HG03064 (cell line): Measurements from ENCODE around the gene SPATA6L.
"Not testable (repeated sequence)": the region's sequence is repeated elsewhere in the genome, so short reads cannot be mapped to it uniquely, and the experiment has no call there.

Experiments
- ATAC-seq: cut with Tn5 transposase; IDR thresholded peaks from one replicate; pipeline ENCODE4 v1.9.1; 2021; ENCODE audit warnings: low read depth; ENCODE audit not compliant: unreplicated experiment

Gene SPATA6L

DNA sequence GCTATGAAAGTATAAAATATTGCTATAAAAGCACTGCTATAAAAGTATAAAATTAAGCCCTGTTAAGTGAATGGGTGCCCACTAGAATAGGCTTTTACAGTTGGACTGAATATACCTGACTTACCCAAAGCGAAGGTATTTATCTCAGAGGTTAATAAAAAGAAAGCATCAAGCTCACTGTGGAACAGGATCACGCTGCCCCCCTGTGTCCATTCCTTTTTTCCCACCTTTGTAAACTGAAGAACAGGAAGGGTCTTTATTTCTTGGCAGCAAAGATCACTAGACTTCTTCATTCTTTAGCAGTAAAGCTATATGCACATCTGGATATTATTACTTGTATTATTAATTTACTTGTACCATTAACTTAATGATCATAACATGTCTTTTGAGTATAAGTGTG, 26.3 kb downstream of the SPATA6L start:
- ATAC-seq = no peak

DNA sequence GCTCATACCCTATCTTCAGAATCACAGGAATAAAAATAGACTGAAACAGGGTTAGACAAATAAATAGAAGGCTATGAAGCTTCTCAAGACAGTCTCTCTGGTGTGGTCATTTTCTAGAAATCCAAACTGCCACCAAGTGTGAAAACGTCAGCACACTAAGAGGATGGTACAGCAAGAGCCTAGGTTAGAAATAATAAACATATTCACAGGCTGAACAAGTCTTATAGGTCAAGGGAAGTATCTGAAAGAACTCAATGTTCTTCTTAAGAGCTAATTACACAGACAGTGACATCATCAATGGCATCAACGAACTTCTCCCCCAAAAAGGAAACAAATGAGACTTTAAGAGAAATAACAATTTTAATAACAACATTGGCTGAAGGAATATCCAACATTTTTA, 26.9 kb downstream of the SPATA6L start:
- ATAC-seq = no peak

DNA sequence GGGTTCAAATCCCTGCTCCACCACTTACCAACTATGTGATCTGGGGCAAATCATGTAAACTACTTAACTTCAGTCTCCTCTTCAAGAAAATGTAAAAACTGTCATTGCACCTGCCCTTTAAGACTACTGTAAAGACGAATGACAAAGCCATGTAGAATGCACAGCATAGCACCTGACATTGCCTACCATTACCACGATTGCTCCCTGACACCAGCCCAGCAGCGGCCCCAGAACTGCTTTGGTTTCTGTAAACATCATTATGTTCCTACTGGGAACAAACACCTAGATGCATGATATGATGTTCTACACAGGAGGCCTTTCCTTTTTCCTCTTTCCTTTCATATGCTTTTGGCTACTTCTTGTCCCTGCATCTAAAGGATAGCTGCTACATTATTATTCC, 27.3 kb downstream of the SPATA6L start:
- ATAC-seq = no peak

DNA sequence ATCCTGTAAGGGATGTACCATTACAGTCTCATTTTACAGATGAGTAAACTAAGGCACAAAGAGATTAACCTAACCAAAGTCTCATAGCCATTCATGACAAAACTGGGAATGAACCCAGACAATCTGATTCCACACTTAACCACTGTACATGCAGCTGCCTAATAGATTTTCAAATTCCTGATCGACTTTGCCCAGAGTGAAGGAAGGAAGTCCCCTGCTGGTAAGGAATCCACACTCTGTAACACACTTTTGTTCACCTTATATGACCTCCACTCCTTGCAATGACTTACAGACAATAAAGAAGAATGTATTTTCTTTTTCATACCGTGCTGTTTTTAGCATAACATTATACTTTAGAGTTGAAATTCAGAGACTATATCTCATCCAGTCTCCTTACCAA, 35.4 kb downstream of the SPATA6L start:
- no peak for ATAC-seq

DNA sequence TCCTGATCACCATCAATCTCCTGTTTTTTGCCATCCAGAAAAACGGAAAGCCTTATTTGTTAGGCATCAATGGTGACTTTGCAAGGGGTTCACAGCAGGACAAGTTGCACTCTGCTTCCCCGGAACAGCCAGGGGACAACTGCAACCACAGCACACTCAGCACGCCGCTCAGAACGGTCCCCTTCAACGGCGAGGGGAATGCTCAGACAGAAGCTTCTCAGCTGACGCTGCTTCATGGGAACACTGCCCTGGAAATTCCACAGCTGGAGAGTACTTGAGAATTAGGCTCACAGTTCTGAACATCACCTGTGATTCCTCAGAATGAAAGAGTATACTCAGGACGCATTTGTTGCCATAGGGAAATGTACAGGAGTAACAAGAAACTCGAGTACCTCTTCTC, 44.3 kb downstream of the SPATA6L start:
- no peak for ATAC-seq

DNA sequence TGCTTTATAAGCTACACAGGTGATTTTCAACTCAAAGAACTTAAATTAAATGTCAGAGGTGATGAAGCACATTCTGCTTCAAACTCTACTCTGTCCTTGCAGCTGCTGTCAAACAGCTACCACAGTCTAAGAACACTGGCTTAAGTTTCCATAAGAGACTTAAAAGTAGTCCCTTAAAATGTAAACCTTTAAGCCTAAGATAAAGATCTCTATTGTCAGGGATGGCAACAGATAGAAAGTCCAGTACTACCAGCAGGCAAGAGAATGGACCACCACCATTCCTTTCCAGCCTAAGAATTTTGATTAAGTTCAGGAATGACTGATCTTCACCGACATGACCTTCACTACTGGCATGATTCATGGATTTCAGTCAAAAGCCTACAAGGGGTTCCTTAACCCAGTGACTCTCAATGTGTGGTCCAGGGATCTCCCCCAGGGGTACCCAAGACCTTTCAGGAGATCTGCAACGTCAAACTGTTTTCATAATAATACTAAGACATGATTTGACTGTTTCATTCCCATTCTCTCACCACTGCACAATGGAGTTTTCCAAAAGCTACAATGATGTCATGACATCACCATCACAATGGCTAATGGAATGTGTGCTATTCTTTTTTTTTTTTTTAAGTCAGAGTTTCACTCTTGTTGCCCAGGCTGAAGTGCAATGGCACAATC, 45.3 kb downstream of the SPATA6L start:
- no peak for ATAC-seq

DNA sequence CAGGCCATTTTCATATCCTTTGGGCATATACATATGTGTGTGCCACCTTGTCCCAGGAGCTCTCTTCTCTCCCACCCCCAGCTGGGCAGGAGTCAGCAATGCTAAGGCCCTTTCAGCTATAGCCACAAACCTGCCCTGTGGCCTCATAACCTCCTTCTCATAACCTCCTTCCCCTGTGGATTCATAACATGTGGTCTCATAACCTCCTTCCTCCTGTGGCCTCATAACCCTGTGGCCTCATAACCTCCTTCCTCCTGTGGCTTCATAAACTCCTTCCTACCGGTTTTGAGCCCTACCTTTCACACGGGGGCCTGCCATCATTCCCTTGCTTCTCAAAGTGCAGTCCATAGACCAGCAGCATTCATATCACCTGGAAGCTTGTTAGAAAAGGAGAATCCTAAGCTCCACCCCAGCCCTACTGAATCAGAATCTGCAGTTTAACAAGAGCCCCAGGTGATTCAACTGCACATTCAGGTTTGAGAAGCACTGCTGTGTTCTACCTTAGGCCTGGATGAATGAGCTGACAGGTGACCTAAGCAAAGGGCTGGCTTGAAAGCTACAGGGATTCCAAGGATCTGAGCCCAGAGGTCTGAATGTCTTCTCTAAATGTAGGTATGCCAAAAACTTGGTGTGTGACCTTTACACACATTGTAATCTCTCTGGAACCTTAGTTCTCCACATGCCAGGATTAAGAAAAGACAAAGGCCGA, 46.1 kb downstream of the SPATA6L start:
- ATAC-seq = no peak

DNA sequence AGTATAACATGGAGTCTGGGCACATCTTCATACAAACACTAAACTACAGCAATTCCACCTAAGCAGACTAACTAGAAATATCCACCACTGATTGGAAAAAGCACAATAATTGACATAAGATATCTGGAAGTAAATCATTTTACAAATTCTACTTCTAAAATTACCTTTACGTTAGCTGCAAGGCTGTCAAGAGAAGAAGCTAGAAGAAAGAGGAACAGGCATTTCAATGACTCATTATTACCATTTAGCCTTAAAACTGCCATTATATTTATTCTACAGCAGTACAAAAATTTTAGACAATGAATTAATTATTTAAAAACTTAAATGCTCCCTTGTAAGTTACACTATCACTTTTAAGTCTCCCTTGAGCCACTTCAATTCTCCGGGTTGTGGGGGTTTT, 47.6 kb downstream of the SPATA6L start:
- no peak for ATAC-seq

DNA sequence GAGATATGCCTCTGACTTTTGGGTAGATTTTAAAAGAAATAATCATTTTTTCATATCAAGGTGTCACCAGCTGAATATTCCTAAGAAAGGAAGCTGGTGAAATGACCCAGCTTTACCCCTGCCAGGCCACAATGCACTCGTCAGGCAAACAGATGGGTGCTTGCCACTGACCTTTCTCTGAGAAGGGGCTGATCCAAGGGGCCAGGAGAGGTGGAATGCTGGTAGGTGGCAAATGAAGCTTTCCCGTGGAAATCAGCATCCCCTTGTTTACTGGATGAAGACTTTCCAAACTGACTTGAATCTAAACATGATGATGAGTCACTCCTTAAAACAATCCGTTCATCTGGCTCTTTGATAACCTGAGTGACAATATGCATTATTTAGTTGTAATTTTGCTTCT, 48.5 kb downstream of the SPATA6L start:
- no peak for ATAC-seq

DNA sequence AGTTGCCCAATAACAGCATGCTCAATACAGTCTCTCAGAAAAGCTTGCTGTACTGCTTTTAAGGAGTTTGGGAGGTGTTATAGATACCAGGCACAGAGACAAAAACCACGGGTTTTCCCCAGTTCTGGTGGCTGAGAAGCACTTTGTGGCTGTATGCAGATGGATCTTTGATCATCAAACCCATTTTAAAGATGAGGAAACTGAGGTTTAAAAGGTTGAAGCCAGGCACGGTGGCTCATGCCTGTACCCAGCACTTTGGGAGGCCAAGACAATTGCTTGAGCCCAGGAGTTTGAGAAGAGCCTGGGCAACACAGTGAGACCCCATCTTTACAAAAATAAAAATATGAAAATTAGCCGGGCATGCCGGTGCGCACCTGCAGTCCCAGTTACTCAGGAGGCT, 50.5 kb downstream of the SPATA6L start:
- ATAC-seq = no peak

DNA sequence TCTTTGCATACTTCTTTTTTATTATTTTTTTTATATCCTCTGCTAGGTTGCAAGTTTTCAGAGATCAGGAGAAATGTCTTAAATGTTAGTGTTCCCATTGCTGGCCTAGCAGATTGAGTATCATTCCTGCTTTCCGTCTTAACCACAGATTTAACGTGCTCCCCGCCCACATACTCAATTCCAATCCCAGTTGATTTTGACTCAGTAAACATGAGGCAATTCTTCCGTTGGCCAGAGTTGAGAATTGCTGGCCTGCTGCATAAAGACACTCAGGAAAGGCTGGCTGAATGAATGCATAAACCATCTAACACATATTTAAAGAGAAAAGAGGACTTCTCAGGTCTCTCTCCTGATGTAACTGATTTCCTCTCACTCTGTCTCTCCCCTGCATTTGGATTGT, 51.0 kb downstream of the SPATA6L start:
- ATAC-seq = no peak

DNA sequence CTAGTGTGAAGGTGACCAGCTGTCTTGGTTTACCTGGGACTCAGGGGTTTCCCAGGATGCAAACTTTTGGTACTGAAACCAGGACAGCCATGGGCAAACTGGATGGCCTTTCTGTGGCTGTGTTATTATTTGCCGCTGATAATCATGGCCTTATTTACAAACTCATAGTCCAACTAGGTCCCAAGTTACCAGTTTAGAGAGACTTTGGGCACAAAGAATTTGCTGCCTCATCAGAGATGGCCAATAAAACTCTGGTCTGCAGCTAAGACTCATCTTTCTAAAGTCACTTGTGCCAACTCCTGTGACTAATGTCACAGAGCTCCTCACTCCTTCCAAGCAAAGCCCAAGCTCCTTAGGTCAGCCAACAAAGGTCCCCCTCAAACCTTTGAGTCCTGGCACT, 51.7 kb downstream of the SPATA6L start:
- no peak for ATAC-seq

DNA sequence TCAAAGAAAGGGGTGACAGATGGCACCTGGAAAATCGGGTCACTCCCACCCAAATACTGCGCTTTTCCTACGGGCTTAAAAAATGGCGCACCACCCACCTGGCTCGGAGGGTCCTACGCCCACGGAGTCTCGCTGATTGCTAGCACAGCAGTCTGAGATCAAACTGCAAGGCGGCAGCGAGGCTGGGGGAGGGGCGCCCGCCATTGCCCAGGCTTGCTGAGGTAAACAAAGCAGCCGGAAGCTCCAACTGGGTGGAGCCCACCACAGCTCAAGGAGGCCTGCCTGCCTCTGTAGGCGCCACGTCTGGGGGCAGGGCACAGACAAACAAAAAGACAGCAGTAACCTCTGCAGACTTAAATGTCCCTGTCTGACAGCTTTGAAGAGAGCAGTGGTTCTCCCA, 60.2 kb downstream of the SPATA6L start:
- not testable (repeated sequence) for ATAC-seq

DNA sequence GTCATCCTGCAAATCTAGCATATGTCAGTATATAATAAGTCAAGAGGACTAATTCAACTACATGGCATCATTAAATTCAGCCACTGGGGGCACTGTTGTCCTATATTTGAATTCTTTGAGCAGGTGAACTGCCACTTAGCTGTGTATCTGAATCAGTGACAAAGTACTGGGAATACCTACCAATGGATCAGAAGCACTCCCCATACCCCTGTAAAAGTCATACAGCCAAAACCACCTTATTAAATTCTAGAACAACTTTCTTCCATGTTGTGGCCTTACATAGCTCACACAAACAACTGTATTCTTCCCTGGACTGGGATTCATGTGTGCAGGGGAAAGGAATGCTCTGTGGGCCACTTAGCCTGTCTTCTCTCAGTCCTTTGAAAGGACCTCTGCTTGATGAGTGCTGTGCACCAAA, 61.6 kb downstream of the SPATA6L start:
- peak; percentile 73 for ATAC-seq

DNA sequence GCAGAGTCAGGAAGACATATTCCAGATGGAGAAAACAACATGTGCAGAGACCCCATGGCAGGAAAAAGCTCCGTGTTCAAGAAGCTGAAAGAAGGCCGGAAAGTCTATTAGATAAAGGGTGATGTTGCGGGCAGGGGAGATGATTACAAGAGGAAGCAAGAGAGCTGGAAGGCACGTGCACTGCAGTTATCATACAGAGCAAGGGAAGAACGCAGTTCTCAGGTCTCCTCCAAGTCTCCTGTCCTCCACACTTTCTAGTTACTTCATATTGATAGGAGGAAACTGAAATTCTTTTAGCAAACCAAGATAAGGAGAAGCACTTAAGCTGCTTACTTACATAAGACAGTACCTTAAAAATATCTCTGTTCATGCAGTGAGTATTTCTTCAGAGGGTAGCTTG, 62.5 kb downstream of the SPATA6L start:
- ATAC-seq = no peak

DNA sequence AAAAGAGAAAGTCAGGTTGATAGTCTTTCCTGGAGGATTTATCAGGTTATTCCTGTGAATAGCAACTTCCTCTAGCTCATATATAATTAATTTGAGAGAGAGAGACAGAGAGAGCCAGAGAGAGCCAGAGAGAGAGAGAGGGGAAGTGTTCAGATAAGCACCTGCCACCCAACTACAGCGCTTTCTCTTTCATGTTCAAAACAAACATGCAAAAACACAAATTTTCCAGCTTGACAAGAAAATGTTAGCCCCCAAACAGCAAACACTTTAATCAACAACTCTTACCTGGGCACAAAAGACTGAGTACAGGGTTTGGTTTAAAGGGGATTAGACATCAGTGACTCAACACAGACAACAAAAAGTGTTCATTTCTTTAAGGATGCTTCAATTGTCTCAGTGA, 65.9 kb downstream of the SPATA6L start:
- ATAC-seq = no peak

DNA sequence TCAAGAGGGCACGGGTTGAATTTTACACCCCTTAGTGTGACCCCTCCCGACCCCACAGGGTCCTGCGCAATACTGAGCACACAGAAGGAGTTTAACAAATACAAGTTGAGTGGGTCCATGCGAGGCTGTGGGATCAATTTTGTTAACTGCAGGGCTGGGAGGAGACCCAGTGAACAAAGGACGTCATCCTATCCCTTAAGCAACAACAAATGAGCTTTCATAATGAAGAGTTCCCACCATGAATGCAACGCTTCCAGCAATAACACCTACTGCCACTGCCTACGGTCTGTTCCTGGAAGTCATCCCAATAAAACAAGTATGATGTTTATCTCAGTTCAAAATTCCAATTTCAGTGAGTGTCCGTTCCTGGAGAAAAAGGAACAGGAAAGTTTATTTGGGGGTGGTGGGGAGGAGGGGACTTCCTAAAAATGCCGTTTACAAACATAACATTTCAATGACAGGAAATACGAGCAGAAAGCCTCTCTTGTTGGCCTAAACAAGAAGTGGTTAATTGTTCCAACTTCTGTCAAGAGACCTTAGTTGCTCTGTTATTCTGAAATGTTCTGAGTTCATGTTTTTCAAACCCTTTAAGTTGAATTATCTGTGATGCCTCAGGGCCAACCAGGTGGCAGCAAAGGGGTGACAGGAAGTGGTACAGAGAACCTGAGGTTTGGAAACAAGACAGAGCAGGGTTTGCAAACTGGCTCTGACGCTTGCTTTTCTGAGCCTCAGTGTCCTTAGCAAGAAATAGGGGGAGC, 69.9 kb downstream of the SPATA6L start:
- no peak for ATAC-seq

DNA sequence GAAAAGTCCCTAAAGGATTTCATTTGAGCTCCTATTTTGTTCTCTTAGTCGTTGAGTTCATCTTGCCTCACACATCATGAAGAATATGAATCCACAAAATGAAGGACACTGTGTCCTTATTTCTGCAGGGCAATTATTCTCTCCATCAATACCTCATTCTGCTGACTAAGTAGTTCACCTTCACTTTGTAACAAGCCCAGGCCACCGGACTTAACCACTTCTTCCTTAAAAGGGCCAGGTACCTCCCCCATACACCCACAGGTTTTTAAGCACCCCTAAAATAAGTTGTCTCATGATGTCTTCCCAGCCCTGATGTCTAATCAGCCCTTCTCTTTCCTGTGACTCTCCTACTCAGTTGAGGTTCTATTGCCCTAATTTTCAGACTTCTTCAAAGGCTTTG, 71.3 kb downstream of the SPATA6L start:
- no peak for ATAC-seq

DNA sequence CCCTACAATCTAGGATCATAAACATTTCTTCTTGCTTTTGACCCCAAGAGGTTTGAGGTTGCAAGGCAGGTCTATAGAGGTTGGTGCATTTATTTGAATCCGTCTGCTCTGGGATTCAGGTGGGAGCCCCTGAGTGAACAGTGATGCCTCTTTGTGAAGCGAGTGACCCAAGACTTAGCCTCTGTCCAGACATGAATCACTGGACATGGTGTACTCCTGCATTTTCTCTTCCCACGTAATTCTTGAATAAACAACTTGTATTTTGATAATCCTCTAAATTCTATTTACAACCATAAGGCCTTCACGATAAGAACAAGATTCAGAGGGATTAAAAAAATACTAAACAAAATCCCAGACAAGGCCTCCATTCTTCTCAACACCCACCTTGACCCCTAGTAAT, 71.7 kb downstream of the SPATA6L start:
- ATAC-seq = no peak

DNA sequence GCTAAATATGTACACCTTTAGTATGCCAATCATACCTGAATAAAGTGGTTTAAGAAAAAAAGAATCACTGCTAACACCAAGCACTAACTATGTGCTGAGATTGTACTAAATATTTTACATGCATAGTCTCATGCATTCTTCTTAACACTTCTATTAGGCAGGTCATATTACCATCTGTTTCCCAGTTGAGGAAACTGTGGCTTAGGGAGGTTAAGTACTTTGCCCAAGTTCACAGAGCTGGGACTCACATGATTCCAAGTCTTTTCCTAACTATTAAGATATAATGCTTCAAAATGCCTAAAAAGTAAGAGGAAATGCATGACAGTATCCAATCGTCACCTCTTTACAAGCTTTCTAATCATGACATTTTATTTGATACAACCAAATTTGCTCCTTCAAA, 73.4 kb downstream of the SPATA6L start:
- ATAC-seq = no peak

DNA sequence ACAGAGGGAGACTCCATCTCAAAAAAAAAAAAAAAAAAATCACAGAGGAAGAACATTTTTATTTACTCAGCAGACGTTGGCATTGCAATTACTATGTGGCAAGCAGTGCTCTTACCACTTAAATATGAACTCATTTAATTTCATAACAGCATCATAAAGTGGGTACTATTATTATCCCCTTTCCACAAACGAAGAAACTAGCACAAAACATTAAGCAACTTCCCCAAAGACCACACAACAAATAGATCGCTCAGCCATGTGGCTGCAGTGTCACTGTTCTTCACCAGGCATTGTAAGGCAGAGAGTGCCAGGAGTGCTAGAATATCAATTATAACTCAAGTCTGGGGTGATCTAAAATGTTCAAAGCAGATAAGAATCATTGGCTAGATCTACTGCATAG, 74.0 kb downstream of the SPATA6L start:
- ATAC-seq = no peak

DNA sequence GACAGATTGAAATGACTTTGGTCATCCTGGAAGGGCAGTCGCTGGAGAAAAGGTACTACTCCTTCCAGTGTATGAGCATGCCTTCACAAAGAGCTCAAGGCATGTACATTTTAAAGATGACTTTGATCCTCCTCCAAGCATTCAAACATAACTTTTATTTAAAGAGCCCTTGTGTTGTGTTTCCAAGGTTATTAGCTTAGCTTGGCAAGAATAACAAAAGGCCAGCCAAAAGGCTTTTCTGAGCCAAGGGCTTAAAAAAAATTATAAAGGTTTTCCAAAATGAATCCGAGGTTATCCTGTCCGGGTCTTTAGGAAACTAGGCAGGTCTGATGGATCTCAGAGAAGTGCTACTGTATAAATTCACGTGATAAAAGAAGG, 75.2 kb downstream of the SPATA6L start:
- no peak for ATAC-seq
